Fibroblast of skin of back (primary cell): ENCODE measurements around the gene CPA1.

Source experiments
- DNase-seq: peaks from one replicate; pipeline ENCODE4 v3.0.0-alpha.2; 2013

CPA1 gene

DNA sequence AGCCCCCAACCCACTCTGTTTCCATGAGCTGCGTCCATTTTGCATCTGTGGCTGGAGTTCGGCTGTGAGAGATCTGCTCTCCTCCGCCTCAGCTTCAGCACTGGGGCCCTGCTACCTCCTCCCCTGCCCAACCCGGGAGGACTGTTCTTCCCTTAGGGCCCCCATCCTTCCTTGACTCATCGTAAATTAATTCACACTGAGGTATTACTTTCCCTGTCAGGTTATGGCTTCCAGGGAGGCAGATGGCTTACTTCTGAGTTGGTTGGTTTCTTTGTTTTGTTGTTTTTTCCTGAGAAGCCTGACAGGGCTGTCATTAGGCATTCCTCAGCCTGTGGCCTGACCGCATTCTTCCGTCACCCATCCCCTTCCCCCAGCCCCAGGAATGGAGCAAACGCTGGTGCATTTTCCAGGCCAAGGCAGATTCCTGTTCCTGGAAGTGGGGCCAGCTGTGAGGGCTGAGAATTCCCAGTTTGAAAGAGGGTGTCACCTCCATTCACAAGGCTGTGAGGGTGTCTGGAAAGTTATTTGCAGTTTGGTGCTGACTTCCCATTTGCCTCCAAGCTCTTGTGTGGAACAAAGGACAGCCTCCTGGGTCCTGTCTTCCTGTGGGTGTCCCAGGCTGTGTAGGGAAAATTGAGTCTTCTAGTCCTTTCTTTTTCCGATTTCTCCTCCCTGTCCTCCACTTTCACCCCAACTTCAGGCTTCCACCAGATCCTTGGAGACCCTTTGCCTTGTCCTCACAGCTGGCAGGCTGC is 24.0 kb upstream of the CPA1 start:
- peak; percentile 100 for DNase-seq

GRCh38 chr7:130356876-130357611 is 23.2 kb upstream of the CPA1 start:
- DNase-seq = peak; percentile 59

- DNase-seq = no peak
Measured at GRCh38 chr7:130358471-130358870, 21.8 kb upstream of the CPA1 start.

GRCh38 chr7:130359276-130359857 is 20.9 kb upstream of the CPA1 start:
- DNase-seq = no peak

- DNase-seq = no peak
Measured at GRCh38 chr7:130360518-130360917, 19.8 kb upstream of the CPA1 start.

DNA sequence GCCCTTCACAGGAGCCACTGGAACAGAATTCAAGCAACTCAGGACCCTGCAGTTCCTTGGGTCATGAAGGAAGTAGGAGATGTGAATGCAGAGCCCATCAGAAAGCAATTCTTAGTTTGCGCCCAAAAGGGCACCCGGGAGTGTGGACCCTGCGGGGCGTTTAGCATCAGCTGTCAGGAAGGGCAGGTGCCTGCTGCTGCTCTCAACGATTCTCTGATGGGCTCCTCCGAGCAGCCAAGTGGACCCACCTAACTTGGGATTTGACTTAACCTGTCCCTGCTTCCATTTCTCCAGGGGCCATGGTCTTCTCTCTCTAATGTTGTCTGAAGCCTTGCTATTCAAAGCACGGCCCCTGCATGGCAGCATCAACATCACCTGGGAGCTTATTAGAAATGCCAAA is 18.6 kb upstream of the CPA1 start:
- no peak for DNase-seq

GRCh38 chr7:130362251-130362816 is 18.0 kb upstream of the CPA1 start:
- DNase-seq = no peak

GRCh38 chr7:130363026-130363847 is 17.1 kb upstream of the CPA1 start:
- peak; percentile 99 for DNase-seq

DNA sequence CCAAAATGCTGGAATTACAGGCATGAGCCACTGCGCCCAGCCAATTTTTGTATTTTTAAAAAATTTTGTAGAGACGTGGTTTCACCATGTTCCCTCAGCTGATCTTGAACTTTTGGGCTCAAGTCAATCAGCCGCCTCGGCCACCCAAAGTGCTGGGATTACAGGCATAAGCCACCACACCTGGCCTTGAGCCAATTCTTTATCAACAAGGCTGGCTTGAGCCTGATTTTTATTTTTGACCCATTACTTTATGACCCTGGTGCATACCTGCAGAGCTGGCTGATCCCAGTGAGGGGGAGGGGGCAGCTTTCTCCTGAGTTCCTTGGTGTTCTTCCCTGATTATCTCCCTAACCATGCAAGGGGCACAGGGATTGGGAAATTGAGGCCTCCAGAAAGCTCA is 15.8 kb upstream of the CPA1 start:
- DNase-seq = no peak

- no peak for DNase-seq
Measured at GRCh38 chr7:130365088-130365487, 15.2 kb upstream of the CPA1 start.

DNA sequence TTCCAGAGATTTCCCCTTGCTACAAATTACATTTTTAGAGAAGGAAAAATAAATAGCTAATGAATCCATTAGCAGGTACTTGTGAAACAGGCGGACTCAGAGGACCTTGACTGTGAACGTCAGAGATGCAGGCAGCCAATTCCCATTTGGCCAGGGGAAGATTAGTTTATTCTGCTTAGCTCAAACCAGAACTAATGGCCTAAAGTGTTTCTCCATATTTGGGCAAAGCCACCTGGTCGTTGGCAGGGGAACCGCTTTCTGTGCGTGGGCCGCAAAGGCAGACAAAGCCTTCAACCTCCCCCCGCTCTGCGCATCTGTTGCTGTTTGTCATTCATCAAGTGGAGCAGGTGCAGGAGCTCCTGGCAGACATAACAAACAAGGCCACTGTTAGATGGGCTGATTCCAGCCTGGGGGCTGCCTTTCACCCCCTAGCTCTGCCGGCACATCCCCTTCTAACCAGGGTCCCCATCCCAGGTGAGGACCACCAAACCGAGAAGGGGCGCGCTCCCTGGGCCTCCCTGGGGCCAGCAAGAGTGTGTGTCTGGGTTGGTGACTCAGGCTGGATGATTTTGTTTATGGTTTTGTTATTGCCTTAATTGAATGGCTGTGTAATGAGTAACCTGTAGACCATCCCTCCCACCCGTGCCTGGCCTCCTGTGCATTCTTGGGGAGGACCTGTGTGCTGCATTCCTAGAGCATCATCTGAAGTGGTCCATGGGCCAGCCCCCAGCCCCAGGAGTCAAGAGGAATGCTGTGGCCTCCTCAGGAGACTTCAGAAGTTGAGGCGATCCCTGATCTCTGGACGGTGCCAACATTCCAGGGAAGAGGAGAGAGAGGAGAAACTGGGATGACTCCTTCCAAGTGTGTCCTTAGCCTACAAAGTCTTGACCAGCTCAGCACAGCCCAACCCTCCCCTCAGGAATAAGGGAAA is 14.5 kb upstream of the CPA1 start:
- peak; percentile 81 for DNase-seq

DNA sequence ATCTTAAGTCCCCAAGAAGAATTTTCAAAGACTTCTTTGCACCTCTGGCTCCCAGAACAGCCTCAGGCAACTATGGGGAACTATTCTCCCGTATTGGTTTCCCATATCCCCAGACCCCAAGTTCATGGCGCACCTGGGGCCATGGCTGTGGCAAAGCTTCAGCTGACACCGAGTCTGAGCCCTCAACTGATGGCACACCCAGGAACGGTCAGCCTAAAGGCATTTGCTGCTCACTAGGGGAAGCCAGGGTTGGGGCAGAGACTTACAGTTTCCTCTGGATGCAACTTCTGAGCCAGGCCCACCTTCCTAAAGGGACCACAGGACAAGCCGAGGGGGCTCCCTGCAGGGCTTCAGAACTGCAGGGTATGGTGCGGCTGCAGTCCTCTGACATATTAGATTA is 13.7 kb upstream of the CPA1 start:
- DNase-seq = peak; percentile 56

GRCh38 chr7:130367088-130367755 is 13.1 kb upstream of the CPA1 start:
- DNase-seq = no peak

DNA sequence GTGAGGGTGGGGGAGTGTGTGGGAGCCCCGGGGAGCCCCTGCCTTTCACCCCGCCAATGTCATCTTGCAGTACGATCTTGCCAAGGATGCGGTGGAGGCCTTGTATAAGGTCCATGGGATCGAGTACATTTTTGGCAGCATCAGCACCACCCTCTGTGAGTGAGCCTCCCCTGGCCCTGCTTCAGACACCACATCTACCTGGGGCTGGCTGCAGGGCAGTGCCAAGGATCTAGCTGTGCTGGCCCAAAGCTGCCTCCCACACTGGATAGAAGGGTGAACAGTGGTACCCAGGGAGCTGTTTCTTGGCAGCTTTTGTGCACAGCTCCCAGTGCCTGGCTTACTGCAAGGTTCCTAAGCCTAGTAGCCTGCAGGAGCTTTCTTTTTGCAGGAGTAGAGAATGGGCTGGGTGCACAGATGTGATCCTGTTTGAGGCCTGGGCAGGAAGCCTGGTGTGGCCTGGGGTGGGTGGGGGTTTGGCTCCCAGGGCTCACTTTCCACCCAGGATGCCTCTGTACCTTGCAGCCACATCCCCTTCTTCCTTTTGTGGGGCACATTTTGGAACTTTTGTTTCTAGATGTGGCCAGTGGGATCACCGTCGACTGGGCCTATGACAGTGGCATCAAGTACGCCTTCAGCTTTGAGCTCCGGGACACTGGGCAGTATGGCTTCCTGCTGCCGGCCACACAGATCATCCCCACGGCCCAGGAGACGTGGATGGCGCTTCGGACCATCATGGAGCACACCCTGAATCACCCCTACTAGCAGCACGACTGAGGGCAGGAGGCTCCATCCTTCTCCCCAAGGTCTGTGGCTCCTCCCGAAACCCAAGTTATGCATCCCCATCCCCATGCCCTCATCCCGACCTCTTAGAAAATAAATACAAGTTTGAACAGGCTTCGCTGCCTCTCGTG is 12.2 kb upstream of the CPA1 start:
- no peak for DNase-seq

GRCh38 chr7:130369110-130369711 is 11.1 kb upstream of the CPA1 start:
- DNase-seq = peak; percentile 85

DNA sequence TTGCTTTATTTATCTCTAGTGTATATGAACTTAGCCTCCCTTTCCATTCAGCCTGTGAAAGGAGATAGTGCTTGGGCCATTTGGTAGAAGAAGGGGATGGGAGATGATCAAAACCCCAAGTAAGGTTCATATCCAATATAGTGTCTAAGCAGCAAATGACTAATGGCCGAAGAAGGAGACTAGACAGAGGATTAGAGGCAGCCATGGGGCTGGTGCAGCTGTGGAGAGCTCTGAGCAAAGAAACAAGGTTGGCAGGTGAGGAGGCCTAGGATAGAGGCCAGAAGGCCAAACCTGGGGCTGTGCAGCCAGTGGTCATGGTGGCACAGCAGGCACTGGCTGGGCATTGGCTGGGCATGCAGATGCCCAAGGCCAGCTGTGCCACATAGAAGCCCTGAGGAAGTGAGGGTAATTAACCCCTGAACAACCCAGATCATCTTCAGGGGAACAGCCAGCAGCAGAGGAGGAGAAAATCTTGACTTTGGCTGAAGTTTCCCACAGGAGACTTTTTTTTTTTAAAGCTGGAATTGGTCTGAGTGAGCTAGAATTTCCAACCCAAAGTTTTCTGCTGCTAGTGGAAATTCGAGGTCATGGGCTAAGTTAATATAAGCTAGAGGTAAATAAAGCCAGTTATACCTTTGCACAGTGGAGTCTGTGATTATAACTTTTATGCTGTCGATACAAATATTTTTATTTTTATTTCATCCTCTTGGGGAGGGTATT is 10.3 kb upstream of the CPA1 start:
- DNase-seq = peak; percentile 59

DNA sequence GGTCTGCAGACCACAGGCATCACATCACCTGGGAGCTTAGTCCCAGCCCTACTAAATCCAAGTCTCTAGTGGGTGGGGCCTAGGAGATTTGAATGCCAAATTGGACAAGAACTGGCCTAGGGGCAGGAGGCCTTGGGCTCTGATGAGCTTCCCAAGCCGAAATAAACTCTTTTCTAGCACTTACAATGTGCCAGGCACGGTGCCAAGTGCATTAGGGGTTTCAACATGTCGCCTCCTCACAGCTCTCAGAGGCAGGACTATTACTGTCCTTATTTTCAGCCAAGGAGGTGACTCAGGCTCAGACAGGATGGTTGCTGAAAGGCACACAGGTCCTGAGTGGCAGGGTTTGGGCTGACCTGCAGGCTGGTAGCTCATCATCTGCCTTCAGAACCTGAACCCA is 9.2 kb upstream of the CPA1 start:
- DNase-seq = no peak

GRCh38 chr7:130372402-130373165 is 7.7 kb upstream of the CPA1 start:
- DNase-seq = no peak
